ENCODE results near the gene NPAT. TPM values are rescaled to one million over a fixed set of nuclear protein-coding genes. Genes with fewer than 3 reads are reported as not detected.

NPAT gene
- polyA plus RNA-seq, 1 donor from 2014 or later = 10.8 TPM

- no peak for TF ChIP-seq EP300 (conservative IDR thresholded peaks at IDR 0.05; ENCODE audit: poor library complexity, severe bottlenecking)
- no peak for TF ChIP-seq SMC3 (conservative IDR thresholded peaks at IDR 0.05; ENCODE audit: poor library complexity)
- TF ChIP-seq POLR2AphosphoS5 (IDR thresholded peaks at IDR 0.05) = no peak
- TF ChIP-seq REST (IDR thresholded peaks at IDR 0.05; ENCODE audit: borderline replicate concordance) = no peak
- no peak for TF ChIP-seq RAD21 (conservative IDR thresholded peaks at IDR 0.05)
- no peak for TF ChIP-seq EZH2 (IDR thresholded peaks at IDR 0.05; ENCODE audit: borderline replicate concordance, insufficient read depth, low read length, poor library complexity, severe bottlenecking)
- no peaks in the 10 kb centered on the region for H4K20me1 ChIP-seq (ENCODE audit: insufficient read depth)
- no peaks in the 10 kb centered on the region for H3F3A ChIP-seq (ENCODE audit: insufficient read depth, low read length, poor library complexity, severe bottlenecking)
- H3K4me2 ChIP-seq (ENCODE audit: low read length) = no peak overlapping the region
- no peaks in the 10 kb centered on the region for H3K79me2 ChIP-seq (replicated peaks; ENCODE audit: insufficient read depth, low read length)
- H2AFZ ChIP-seq (ENCODE audit: low read depth, low read length) = no peak overlapping the region
- H3K9me2 ChIP-seq (ENCODE audit: insufficient read depth, low read length) = no peaks in the 10 kb centered on the region
- peaks cover 5% of the 10 kb centered on the region for H3K36me3 ChIP-seq (ENCODE audit: insufficient read depth, low read length)
- no peak overlapping the region for H3K9ac ChIP-seq (ENCODE audit: low read length)
- H3K4me3 ChIP-seq (ENCODE audit: low read length) = no peak overlapping the region
- no peaks in the 10 kb centered on the region for H3K27me3 ChIP-seq (ENCODE audit: insufficient read depth, low read depth, low read length)
- no peak overlapping the region for H3K27ac ChIP-seq (ENCODE audit: low read length)
- H3K9me3 ChIP-seq (ENCODE audit: low read length) = no peaks in the 10 kb centered on the region
Measured at GRCh38 chr11:108160970-108161566, 61.4 kb downstream of the NPAT start.

- H3K9me3 ChIP-seq (ENCODE audit: low read length) = no peaks in the 10 kb centered on the region
- H3K27ac ChIP-seq (ENCODE audit: low read length) = no peak overlapping the region
- H3K9ac ChIP-seq (ENCODE audit: low read length) = no peak overlapping the region
- H3K27me3 ChIP-seq (ENCODE audit: insufficient read depth, low read depth, low read length) = no peaks in the 10 kb centered on the region
- H3K36me3 ChIP-seq (ENCODE audit: insufficient read depth, low read length) = peaks cover 4% of the 10 kb centered on the region
- H3K4me3 ChIP-seq (ENCODE audit: low read length) = no peak overlapping the region
- TF ChIP-seq RAD21 (conservative IDR thresholded peaks at IDR 0.05) (no peak), EZH2 (IDR thresholded peaks at IDR 0.05; ENCODE audit: borderline replicate concordance, insufficient read depth, low read length, poor library complexity, severe bottlenecking) (no peak), CTCF (IDR thresholded peaks at IDR 0.05; ENCODE audit: poor library complexity, severe bottlenecking) (no peak), REST (IDR thresholded peaks at IDR 0.05; ENCODE audit: borderline replicate concordance) (no peak), TAF1 (IDR thresholded peaks at IDR 0.05; ENCODE audit: low read depth) (no peak), MXI1 (conservative IDR thresholded peaks at IDR 0.05; ENCODE audit: poor library complexity, severe bottlenecking) (no peak), POLR2AphosphoS5 (IDR thresholded peaks at IDR 0.05) (no peak), SMC3 (conservative IDR thresholded peaks at IDR 0.05; ENCODE audit: poor library complexity) (no peak), EP300 (conservative IDR thresholded peaks at IDR 0.05; ENCODE audit: poor library complexity, severe bottlenecking) (no peak)
- no peak overlapping the region for H2AFZ ChIP-seq (ENCODE audit: low read depth, low read length)
- H3F3A ChIP-seq (ENCODE audit: insufficient read depth, low read length, poor library complexity, severe bottlenecking) = no peaks in the 10 kb centered on the region
- H3K4me2 ChIP-seq (ENCODE audit: low read length) = no peak overlapping the region
- no peaks in the 10 kb centered on the region for H4K20me1 ChIP-seq (ENCODE audit: insufficient read depth)
- H3K79me2 ChIP-seq (replicated peaks; ENCODE audit: insufficient read depth, low read length) = no peaks in the 10 kb centered on the region
- H3K9me2 ChIP-seq (ENCODE audit: insufficient read depth, low read length) = no peaks in the 10 kb centered on the region
Measured at GRCh38 chr11:108154591-108154990, 67.8 kb downstream of the NPAT start.
